Ecto neural progenitor cell (in vitro differentiated cells): Measurements from ENCODE around the gene SSR4.

Experiments used
- DNase-seq: peaks from one replicate; pipeline ENCODE4 v3.0.0-alpha.2; 2018; ENCODE audit warnings: low spot score

The SSR4 gene

DNA sequence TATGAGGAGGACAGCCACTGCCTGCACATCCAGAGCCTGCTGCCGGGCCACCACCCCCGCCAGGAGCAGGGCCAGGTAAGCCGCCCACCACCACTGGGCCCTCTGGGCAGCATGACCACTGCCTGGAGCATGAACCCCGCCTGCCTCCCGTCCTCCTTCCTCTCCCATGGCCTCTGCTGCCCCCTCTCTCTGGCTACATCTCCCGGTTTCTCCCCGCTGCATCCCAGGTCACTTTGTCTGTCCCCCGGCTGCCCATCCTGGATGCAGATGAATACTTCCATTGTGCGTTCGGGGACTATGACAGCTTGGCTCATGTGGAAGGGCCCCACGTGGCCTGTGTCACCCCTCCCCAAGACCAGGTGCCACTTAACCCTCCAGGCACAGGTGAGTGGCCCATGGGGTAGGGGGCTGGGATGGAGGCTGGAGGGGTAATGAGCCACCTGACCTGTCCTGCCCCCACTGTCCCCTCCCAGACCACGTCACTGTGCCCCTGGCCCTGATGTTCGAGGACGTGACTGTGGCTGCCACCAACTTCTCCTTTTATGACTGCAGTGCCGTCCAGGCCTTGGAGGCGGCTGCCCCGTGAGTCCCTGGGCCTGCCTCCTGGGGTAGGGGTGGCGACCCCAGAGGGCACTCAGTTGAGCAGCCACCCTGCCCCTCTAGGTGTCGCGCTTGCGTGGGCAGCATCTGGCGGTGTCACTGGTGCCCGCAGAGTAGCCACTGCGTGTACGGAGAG is 24.4 kb upstream of the SSR4 start:
- DNase-seq: no peak

DNA sequence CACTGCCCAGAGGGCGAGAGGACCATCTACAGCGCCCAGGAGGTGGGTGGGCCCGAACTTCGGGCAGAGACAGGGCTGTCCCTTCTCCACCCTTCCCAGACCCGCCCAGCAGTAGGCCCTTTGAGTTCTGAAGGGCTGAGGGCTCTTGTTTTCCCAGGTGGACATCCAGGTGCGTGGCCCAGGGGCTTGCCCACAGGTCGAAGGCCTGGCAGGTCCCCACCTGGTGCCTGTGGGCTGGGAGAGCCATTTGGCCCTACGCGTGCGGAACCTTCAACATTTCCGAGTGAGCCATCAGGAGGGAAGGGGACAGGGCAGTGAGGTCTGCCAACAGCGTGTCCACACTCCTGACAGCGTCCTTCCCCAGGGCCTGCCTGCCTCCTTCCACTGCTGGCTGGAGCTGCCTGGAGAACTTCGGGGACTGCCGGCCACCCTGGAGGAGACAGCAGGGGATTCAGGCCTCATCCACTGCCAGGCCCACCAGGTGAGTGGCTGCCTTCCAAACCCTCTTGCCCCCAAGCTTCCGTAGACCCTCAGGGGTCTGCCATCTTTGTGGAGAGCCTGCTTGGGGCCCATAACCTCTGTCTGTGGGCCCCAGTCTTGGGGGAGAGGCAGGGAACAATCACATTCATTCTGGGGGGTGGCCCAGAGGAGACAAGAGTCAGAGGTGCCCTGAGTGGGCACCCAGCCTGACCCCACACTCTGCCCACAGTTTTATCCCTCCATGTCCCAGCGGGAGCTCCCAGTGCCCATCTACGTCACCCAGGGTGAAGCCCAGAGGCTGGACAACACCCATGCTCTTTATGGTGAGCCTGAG is 23.7 kb upstream of the SSR4 start:
- DNase-seq: no peak

DNA sequence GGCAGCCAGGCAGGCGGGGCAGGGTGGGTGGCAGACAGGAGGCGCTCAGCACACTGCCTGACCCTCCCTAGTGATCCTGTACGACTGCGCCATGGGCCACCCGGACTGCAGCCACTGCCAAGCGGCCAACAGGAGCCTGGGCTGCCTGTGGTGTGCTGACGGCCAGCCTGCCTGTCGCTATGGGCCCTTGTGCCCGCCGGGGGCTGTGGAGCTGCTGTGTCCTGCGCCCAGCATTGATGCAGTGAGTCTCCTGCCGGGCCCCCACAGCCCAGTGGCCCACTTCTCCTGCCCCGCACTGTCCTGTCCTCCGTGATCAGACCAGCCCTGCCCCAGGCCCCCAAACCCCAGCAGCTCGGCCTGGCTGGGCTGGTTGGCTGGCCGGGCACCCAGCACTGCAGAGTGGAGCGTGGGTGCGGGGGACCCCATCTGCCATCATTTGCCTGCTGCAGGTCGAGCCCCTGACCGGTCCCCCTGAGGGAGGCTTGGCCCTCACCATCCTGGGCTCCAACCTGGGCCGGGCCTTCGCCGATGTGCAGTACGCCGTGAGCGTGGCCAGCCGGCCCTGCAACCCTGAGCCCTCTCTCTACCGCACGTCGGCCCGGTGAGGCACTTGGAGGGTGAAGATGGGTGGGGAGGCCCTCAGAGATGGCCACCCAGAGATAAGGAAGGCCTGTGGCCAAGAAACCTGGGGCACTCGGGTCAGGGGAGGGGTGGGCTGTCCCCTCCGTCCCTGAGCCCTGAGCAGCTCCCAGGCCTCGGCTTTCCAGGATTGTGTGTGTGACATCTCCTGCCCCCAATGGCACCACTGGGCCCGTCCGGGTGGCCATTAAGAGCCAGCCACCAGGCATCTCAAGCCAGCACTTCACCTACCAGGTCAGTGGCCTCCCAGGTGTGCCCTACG is 22.8 kb upstream of the SSR4 start:
- DNase-seq: no peak

DNA sequence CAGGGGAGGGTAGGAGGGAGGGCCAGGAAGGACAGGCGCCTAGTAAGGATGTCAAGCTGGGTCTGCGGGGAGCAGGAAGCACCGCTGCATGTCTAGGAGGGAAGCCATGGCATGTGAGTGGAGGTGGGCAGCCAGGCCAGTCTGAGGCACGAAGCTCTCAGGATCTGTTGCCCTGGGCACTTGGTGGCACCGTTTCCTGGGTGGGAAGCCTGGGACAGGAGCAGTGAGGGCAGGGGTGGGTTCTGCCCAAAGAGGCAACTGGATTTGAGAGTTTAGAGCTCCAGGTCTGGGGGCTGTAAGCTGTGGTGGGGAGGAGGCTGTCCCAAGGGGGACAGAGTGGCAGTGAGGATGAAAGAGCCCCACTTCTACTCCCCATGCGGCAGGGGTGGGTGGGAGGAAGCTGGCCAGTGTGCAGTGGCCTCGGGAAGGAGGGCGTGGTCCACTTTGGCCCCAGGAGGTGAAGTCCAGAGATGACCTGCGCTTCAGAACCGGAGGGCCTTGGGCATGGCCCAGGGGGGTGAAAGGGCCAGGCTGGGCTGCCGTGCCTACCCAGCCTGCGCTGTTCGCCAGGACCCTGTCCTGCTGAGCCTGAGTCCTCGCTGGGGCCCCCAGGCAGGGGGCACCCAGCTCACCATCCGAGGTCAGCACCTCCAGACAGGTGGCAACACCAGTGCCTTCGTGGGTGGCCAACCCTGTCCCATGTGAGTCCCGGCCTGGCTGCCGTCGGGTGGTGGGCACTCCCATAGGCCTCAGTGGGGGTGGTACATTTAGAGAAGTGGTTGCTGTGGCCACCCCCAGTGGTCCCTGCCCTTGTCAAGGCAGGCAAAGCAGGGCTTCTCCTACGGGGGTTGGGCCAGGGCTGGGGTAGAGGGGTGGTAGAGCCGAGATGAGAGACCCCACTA is 21.9 kb upstream of the SSR4 start:
- no peak for DNase-seq

DNA sequence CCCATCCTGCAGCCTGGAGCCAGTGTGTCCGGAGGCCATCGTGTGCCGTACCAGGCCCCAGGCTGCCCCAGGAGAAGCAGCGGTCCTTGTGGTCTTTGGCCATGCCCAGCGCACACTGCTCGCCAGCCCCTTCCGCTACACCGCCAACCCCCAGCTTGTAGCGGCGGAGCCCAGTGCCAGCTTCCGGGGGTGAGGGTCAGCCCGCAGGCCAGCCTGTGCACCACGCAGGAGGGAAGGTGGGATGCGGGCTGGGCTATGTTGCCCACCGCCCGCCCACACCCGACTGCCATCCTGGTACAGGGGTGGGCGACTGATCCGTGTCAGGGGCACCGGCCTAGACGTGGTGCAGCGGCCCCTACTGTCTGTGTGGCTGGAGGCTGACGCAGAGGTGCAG is 21.3 kb upstream of the SSR4 start:
- DNase-seq: no peak

DNA sequence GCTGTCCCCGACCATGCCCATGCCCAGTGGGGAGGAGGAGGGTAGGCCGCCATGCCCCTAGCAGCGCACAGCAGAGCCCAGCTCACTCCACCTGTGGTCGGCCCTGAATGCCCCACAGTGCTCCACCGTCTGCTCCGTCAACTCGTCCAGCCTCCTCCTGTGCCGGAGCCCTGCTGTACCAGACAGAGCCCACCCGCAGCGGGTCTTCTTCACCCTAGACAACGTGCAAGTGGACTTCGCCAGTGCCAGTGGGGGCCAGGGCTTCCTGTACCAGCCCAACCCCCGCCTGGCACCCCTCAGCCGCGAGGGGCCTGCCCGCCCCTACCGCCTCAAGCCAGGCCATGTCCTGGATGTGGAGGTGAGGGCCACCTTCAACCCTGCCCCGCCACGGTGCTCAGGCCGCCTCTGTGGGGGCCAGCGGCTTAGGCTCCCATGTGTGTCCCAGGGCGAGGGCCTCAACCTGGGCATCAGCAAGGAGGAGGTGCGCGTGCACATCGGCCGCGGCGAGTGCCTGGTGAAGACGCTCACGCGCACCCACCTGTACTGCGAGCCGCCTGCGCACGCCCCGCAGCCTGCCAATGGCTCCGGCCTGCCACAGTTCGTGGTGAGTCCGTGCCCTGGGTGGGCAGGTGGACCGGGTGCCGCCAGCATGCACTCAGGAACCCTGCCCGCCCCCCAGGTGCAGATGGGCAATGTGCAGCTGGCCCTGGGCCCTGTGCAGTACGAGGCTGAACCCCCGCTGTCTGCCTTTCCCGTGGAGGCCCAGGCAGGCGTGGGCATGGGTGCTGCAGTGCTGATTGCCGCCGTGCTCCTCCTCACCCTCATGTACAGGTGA is 20.5 kb upstream of the SSR4 start:
- DNase-seq: no peak

DNA sequence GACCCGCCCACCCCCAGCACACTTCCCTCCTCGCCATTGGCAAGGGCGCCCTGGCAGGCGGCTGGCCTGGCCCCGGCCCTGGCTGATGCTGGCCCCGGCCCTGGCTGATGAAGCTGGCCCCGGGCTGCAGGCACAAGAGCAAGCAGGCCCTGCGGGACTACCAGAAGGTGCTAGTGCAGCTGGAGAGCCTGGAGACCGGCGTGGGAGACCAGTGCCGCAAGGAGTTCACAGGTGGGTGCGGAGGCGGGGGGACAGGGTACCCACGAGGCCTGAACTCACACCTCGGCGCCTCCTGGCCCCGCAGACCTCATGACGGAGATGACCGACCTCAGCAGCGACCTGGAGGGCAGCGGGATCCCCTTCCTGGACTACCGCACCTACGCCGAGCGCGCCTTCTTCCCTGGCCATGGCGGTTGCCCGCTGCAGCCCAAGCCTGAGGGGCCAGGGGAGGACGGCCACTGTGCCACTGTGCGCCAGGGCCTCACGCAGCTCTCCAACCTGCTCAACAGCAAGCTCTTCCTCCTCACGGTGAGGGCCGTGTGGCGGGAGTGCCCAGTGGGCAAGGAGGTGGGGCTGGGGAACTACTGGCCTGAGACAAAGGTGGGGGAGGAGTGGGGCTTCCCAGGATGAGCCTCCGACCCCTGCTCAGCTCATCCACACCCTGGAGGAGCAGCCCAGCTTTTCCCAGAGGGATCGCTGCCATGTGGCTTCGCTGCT is 19.7 kb upstream of the SSR4 start:
- no peak for DNase-seq

DNA sequence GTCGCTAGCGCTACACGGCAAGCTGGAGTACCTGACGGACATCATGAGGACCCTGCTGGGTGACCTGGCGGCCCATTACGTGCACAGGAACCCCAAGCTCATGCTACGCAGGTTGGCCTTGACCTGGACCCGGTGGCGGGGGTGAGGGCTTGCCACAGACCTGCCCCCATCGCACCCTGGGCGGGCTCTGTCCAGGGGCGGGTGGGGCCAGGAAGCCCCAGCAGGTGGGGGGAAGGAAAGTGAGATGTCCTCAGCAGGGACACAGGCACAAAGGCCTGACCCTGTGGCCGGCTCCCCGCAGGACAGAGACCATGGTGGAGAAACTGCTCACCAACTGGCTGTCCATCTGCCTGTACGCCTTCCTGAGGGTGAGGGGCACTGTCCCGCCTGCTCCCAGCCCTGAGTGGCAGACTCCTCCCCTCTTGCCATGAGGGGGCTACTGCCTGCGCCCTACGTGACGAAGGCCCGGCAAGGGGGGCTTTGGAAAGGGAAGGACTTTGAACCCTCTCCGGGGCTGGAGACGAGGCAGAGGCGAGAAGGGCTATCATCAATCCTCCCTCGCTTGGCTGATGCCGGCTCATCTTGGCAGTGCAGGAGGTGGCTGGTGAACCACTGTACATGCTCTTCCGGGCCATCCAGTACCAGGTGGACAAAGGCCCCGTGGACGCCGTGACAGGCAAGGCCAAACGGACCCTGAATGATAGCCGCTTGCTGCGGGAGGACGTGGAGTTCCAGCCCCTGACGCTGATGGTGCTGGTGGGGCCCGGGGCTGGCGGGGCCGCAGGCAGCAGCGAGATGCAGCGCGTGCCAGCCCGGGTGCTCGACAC is 19.0 kb upstream of the SSR4 start:
- no peak for DNase-seq

DNA sequence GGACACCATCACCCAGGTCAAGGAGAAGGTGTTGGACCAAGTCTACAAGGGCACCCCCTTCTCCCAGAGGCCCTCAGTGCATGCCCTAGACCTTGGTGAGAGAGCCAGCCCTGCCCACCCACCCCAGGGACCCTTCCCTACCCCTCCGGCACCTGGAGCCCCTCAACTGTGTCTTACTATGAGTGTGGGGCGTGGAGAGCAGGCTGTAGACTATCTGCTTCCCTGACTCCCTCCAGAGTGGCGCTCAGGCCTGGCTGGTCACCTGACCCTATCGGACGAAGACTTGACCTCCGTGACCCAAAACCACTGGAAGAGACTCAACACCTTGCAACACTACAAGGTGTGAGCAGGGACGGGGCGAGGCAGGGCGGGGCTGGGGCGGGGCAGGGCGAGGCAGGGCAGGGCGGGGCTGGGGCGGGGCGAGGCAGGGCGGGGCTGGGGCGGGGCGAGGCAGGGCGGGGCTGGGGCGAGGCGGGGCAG is 18.3 kb upstream of the SSR4 start:
- no peak for DNase-seq

DNA sequence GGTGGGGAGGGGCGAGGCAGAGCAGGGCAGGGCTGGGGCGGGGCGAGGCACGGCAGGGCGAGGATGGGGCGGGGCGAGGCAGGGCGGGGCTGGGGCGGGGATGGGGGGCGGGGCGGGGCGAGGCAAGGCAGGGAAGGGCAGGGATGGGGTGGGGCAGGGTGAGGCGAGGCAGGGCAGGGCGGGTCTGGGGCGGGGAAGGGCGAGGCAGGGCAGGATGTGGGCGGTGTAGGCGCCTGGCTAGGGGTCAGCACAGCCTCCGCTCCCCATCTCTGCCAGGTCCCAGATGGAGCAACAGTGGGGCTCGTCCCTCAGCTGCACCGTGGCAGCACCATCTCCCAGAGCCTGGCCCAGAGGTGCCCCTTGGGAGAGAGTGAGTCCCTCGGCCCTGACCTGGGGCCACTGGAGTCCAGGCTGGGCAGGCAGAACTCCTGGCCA is 17.8 kb upstream of the SSR4 start:
- no peak for DNase-seq

DNA sequence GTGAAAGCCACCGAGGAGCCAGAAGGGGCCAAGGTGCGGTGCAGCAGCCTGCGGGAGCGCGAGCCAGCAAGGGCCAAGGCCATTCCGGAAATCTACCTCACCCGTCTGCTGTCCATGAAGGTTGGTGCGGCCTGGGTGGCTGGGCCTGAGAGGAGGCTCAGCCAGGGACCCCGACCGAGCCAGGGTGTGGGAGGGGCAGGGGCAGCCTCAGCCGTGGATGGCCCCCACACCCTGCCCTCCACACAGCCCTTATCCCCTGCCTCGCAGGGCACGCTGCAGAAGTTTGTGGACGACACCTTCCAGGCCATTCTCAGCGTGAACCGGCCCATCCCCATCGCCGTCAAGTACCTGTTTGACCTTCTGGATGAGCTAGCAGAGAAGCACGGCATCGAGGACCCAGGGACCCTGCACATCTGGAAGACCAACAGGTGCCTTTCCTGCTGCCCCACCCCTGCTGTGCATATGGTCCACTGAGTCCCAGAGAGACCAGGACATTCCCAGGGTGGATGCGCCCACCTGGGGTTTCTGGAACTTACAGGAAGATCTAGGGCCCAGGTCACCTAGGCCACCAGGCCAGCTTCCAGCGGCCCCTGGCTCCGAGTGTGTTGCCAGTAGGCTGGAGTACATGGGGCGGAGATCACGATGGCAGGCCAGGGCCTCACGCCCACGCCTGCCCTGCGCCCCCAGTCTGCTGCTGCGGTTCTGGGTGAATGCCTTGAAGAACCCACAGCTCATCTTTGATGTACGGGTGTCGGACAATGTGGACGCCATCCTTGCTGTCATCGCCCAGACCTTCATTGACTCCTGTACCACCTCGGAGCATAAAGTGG is 17.0 kb upstream of the SSR4 start:
- DNase-seq: no peak

DNA sequence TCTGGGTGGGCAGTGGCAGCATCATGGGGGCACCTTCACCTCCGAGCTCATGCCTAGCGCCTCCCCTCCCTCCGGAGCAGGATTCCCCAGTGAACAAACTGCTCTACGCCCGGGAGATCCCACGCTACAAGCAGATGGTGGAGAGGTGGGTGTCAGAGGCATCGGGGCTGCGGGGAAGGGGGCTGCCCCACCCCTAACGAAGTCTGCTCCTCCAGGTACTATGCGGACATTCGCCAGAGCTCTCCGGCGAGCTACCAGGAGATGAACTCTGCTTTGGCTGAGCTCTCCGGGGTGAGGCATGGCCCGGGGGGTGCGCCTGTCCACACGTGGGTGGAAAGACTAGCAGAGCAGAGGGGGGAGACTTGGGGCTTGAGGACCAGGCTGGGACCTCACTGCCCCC is 16.3 kb upstream of the SSR4 start:
- DNase-seq: no peak

DNA sequence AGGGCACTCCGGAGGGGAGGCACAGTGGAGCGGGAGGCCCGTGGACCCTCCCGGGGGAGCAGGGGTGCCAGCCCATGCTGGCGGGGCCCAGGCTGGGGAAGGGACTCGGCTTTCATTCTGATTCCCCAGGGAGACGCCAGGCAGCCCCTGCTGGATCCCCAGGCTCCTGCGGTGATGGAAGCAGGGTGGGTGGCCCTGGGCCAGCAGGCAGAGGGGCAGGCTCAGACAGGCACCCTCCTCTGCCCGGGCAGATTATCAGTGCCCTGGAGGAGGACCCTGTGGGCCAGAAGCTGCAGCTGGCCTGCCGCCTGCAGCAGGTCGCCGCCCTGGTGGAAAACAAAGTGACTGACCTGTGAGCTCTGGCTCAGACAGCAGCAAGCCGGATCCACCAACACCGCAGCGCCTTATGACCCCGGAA is 15.8 kb upstream of the SSR4 start:
- no peak for DNase-seq

DNA sequence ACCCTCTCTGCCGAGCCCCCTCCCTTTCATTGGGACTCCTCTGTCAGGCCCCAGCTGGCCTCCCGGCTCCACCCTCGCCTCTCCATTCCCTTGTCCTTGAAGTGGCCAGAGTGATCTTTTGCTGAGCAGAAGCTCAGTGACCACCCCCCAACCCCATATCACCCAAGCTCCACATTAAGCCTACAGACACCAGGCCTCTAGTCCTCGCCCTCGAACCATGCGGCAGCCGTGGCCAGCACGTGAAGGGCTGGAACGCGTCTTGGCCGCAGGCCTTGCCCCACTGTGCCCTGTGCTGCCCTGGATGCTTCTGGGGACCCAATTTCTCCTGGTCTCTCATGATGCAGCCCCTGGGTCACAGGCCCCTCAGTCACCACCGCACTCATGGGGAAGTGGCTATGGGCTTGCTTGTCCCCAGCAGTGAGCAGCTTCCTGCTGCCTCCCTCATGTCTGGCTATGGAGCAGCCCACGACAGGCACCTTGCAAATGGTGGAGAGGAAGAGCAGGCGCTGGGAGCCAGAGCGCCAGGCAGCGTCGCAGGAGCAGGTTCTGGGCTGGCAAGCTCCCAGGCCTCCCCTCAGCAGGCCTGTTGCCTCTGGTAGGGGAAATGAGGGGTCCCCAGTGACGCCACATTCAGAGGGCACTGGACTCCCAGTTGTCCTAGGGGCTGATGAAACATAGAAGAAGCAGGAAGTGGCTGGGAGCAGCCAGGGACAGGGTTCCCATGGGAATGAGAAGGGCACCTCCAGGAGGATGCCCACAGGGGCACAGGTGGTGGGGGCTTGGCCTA is 14.4 kb upstream of the SSR4 start:
- DNase-seq: no peak

DNA sequence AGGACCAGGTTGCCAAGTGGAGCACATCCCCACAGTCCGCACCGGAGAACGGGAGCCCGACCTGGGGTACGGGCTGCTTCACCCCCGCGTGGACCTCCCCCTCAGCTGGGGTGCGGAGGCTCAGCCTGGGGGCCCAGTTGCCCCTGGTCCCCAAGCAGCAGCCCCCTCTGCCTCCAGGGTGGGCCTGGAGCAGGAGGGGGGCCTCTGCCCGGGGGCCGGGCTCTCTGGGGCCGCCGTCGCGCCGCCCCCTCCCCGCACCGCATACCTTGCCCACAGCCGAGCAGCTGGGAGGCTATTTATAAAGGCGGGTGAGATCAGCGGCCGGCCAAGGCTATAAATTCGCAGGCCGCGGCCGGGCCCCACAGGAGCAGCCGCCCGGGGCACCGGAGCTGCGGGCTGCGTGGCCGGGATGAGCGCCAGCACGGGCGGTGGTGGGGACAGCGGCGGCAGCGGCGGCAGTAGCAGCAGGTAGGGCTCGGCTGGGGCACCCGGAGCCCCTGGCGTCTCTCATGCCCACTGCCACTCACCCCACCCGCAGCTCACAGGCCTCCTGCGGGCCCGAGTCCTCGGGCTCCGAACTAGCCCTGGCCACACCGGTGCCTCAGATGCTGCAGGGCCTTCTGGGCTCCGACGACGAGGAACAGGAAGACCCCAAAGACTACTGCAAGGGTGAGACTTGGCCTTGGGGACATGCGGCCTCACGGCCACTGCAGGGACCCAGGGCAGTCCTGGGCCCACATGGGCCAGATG is 13.6 kb upstream of the SSR4 start, which contains the start of gene SRPK3:
TSS of gene SRPK3 (plus strand) at position 364 of the 750 bp plus-strand sequence. CDS start at position 410, 46 bp downstream.
- no peak for DNase-seq

DNA sequence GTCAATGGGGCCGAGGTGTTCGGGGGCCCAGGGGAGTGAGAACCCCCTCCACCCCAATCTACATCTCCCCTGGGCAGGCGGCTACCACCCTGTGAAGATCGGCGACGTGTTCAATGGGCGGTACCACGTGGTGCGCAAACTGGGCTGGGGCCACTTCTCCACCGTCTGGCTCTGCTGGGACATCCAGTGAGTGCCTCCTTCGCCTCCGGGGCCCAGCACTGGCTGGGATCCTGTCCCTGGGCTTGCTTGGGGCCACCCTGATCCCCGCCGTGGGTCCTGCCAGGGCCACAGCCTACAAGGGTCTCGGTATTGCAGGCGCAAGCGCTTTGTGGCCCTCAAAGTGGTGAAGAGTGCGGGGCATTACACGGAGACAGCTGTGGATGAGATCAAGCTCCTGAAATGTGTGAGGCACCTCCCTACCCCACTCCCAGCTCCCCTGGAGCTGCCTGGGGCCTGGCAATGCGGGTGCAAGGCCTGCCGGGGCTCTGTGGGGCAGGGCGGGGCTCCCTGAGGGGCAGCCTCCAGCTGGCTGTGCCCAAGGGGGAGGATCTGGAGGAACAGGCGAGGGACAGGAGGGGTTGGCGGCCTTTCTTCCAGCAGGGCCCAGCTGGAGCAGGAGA is 12.9 kb upstream of the SSR4 start:
- DNase-seq: no peak
